Measurements from ENCODE around the gene PRR13. TPM values are rescaled to one million over a fixed set of nuclear protein-coding genes. Genes with fewer than 3 reads are reported as not detected.

The PRR13 gene
- total and polyA plus RNA-seq, 9 of the 15 experiments (the other 6 are each of a cell fraction or from before 2014, with no cell fraction given), result 117 to 835 (median 285) TPM

GRCh38 chr12:53452159-53453077 lies 10.9 kb downstream of the PRR13 start (continued):
- TF ChIP-seq RERE (CRISPR knock-in tag; IDR thresholded peaks at IDR 0.05; ENCODE audit: borderline replicate concordance) (no peak), KLF1 (tag; IDR thresholded peaks at IDR 0.05) (no peak), NR1H2 (CRISPR knock-in tag; IDR thresholded peaks at IDR 0.05) (peak; percentile 86; the same call in 1 of the 2 replicates), CREB1 (IDR thresholded peaks at IDR 0.05) (peak; percentile 53; the same call in 1 of the 2 replicates), CREB1 (CRISPR knock-in tag; IDR thresholded peaks at IDR 0.05) (peak; percentile 26; the same call in 1 of the 2 replicates), FOXA3 (CRISPR knock-in tag; conservative IDR thresholded peaks at IDR 0.05 in 1 of 2, IDR thresholded peaks at IDR 0.05 in 1 of 2) (no peak), ZBTB2 (IDR thresholded peaks at IDR 0.05) (peak; percentile 73), NELFE (IDR thresholded peaks at IDR 0.05; ENCODE audit: insufficient read depth, insufficient read length) (no peak), FOXO4 (CRISPR knock-in tag; IDR thresholded peaks at IDR 0.05) (no peak; the same call in 1 of the 2 replicates), TRIM25 (IDR thresholded peaks at IDR 0.05; ENCODE audit: borderline replicate concordance) (no peak), RBM39 (optimal IDR thresholded peaks at IDR 0.05; ENCODE audit: low read depth, low read length) (no peak), ZBTB5 (IDR thresholded peaks at IDR 0.05) (no peak), ZFPM2 (CRISPR knock-in tag; IDR thresholded peaks at IDR 0.05) (no peak), MTA1 (IDR thresholded peaks at IDR 0.05; ENCODE audit: borderline replicate concordance) (no peak)

Measured in K562 (cell line).